Erythroblast (primary cell): ENCODE measurements around the gene ANXA5.

Source experiments
- GATA1 ChIP-seq: IDR thresholded peaks from 2 replicates; pipeline ENCODE4 v1.6.1; 2011; ENCODE audit warnings: low read depth, mild to moderate bottlenecking, control low read depth, low read length, moderate library complexity
- POLR2A ChIP-seq: IDR thresholded peaks from 2 replicates; pipeline ENCODE4 v1.6.1; 2011; ENCODE audit warnings: mild to moderate bottlenecking, low read length

- TF ChIP-seq POLR2A (no peak), GATA1 (no peak)
Measured at GRCh38 chr4:121688261-121688660, 8.5 kb downstream of the ANXA5 start.
